Measurements from ENCODE around the gene RSRP1.

The RSRP1 gene

DNA sequence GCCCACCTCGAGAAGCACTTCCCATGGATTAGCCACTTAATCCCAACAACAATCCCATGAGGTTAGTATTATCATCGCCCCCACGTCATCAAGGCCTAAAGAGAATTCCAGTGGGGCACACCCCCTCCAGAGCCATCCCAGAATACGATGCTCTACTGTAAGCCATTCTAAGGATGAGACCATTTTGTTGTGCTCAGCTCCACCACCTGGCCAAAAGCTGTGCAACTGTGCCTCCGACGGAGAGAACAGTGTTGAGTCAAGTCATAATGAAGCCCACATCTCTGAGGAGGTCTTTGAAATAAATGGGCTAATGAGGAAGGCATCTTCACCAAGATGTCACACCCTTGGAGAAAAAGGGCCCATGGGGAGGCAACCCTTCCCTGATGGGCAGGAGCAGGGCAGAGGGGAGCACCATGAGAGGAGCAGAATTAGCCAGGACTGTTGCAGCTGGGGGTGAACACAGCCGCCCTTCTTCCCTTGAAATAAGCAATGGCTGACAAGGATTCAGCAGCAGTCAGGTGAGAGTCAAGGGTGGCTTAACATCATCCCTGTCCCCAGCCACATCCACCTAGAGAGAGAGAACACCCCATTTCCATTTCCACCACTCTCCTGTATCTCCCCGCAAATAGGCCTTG lies 29.5 kb downstream of the RSRP1 start:
- DNase-seq (ENCODE audit: low spot score) = no peak

DNA sequence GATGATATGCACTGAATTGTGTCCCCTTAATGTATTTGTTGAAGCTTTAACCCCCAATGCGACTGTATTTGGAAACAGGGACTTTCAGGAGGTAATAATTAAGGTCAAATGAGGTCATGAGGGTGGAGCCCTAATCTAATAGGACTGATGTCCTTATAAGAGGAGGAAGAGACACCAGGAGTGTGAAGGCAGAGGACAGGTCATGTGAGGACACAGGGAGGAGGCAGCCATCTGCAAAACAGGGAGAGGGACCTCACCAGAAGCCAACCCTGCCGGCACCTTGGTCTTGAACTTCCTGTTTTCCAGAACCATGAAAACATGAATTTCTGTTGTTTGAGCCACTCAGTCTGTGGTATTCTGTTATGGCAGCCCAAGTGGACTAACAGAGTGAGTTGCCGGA lies 30.2 kb downstream of the RSRP1 start:
- DNase-seq (ENCODE audit: low spot score) = no peak

- DNase-seq (ENCODE audit: low spot score) = no peak
These were observed 31.1 kb downstream of the RSRP1 start for GRCh38 chr1:25216123-25216522.

- DNase-seq (ENCODE audit: low spot score) = no peak
These were observed 34.5 kb downstream of the RSRP1 start for GRCh38 chr1:25212725-25213124.

GRCh38 chr1:25210728-25211127 lies 36.5 kb downstream of the RSRP1 start:
- no peak for DNase-seq (ENCODE audit: low spot score)

DNA sequence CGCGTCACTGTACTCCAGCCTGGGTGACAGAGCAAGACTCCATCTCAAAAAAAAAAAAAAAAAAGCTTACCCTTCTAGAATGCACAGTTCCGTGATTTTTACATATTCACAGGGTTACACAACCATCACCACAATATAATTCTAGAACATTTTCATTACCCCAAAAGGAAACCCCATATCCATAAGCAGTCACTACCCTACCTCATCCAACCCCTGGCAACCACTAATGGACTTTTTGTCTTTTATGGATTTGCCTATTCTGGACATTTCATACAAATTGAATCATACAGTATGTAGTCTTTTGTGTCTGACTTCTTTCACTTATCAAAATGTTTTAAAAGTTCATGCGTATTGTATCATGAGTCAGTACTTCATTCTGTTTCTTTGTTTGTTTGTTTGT lies 37.7 kb downstream of the RSRP1 start:
- DNase-seq (ENCODE audit: low spot score) = no peak

DNA sequence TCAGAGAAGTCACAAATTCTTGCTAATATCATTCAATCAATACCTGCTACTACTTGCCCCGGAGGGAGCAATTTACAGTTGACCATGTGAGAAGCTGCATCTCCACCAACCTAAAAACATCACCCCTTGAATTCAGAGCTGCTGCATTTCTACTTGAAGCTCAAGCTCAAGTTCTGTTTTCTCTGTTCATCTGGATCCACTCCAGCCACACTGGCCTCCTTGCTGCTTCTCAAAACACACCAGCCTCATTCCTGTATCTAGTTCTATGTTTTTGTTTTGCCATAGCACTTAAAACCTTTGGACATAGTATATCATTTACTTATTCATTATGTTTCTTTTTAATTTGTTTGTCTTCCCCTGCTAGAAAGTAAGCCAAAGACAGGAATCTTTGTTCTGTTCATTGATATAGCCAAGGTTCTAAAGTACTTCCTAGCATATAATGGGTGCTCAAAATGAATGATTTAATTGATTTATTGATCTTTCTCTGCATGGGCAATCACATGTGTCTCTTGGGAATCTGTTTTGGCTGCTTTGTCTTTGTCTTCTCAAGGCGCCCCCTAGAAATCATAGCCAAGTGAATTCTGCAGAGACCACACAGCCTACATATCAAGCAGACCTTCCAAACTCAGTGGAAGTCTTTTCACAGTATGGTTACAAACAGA lies 38.6 kb downstream of the RSRP1 start:
- DNase-seq (ENCODE audit: low spot score) = no peak

DNA sequence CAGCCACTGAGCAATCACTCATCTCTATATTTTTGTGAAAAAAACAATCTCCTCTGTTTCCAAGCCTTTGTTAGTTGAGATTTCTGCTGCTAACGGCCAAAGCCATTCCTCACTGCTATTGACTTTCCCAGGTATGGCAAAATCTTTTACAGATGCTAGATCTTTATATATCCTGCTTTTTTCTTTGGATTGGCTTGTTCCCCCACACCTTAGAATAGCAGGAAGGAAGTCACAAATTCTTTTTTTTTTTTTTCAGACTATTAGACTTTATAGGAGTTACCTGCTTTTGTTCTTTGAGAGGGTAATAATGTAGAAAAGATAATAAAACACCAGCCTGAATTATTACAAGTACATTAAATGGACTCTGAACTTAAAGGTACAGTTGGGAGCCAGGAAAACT lies 39.2 kb downstream of the RSRP1 start:
- DNase-seq (ENCODE audit: low spot score) = no peak

GRCh38 chr1:25206201-25206600 lies 41.1 kb downstream of the RSRP1 start:
- DNase-seq (ENCODE audit: low spot score) = no peak

- DNase-seq (ENCODE audit: low spot score) = no peak
These were observed 41.5 kb downstream of the RSRP1 start for GRCh38 chr1:25205786-25206185.

DNA sequence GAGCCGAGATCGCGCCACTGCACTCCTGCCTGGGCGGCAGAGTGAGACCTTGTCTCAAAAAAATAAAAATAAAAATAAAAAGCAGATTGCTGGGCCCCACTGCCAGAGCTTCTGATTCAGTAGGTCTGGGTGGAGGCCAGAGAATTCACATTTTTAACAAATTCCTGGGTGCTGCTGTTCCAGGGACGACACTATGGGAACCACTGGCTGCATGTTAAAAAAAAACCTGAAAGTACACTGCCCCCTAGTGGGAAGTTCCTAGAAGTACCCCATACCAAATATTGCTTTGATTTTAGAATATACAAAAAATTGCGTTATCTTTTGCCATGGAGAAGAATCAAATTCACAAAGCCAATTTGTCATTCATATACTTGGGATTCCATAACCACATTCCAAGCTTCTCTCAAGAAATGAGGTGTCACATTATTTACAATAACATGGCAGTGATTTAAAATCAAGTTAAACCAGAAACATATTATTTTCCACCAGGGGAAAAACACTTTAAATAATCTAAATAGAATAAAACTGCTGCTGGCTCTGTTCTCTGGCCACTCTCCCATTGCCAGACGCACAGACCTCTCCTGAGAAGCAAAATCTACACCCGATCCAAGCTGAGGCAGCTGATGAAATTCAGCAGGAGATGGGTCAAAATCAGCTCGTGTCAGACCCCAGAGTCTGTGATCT lies 42.3 kb downstream of the RSRP1 start:
- no peak for DNase-seq (ENCODE audit: low spot score)

GRCh38 chr1:25201006-25201405 lies 46.2 kb downstream of the RSRP1 start:
- DNase-seq (ENCODE audit: low spot score) = no peak

- no peak for DNase-seq (ENCODE audit: low spot score)
These were observed 47.2 kb downstream of the RSRP1 start for GRCh38 chr1:25199819-25200620.

DNA sequence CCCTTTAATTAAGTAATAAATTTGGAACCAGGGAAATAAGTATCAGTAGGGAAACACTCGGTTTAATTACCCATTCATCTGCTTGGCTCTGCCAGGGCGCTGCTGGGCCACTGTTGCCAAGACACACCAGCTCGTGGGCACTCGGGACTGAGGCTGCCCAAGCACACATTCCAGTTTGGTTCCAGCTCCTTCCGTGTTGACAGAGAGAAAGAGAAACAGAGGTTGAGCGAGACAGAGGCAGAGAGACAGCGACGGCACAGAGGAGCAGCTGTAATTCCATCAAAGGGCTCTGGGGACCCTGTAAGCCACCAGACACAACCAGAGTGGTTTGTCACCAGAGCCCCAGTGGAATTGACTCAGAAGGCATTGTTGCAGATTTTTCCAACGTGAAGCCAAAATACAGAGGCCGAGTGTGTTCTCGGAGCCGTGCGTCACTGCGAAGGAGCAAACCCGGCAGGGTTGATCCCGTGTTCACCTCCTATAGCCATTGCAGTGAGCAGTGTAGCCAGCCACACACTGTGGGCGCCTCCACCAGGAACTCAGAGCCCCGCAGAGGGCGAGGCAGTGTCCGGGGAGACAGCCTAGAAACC lies 48.5 kb downstream of the RSRP1 start:
- no peak for DNase-seq (ENCODE audit: low spot score)

- no peak for DNase-seq (ENCODE audit: low spot score)
These were observed 49.1 kb downstream of the RSRP1 start for GRCh38 chr1:25197982-25198662.

DNA sequence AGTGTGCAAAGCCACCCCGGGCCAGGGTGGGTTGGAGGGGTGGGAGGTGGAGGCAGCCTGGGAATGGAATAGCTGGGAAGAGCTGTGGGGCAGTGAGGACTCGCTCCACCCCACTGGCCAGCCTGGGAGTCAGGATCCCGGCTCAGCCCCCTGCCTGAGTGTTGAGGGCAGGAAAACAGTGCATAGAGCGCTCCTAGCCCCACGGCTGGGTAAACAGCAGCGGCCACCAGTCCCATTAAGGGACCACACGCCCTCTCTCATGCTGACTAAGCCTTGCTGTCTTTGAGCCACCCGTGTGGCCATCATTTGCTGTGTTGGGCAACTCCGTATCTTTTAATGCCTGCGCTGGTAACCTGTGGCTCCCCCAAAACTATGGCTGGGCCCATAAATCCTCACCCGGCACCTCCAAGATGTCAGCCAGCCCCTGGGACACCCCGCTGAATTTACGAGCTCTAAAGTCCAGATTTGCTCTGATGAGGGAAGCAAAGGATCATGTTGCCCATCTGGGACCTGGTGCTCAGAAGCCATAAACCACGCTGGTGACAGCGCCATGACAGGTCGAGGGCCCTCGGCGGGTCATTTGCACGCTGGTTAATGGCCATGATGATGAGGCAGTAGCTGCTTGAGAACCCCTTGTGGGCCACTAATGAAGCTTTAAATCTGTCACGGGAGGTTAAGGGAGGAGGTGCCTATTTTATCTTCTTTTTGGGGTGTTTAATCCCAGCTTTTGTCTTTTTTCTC lies 49.8 kb downstream of the RSRP1 start:
- DNase-seq (ENCODE audit: low spot score) = no peak

DNA sequence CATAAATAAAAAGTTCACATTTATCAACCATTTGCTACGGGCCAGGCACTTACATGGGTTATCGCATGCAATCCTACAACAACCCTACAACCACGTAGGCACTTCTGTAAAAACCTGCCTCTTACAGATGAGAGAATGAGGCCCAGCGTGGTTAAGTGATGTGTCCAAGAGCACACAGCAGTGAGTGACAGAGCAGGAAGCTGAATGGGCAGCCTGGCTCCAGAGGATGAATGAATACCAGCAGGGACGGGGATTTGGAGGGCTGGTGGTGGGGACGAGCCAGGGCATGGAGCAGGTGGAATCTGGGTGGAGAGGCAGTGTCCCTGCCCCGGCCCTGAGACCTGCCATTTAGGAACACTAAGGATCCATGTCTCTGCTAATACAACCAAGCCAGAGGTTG lies 50.4 kb downstream of the RSRP1 start:
- no peak for DNase-seq (ENCODE audit: low spot score)

- no peak for DNase-seq (ENCODE audit: low spot score)
These were observed 51.4 kb downstream of the RSRP1 start for GRCh38 chr1:25195835-25196234.

GRCh38 chr1:25194572-25195020 lies 52.7 kb downstream of the RSRP1 start:
- no peak for DNase-seq (ENCODE audit: low spot score)

DNA sequence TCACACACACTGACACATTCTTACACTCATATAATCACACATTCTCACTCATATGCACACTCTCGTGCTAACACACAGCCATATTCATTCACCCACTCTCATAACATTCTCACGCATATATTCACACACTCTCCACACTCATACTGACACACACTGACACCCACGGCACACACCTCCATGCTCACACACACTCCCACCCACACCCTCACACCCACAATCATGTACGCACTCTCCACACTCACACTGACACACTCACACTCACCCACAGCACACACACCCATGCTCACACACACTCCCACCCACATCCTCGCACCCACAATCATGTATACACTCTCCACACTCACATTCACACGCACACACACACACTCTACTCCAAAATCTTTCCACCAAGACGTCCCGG lies 53.2 kb downstream of the RSRP1 start:
- no peak for DNase-seq (ENCODE audit: low spot score)

- no peak for DNase-seq (ENCODE audit: low spot score)
These were observed 54.0 kb downstream of the RSRP1 start for GRCh38 chr1:25193229-25193628.
